NCI-H187 treated with DMSO at 0.1 percent for 48 hours (cell line): ENCODE measurements around the gene WFIKKN2.
"Not testable (repeated sequence)": the region's sequence is repeated elsewhere in the genome, so short reads cannot be mapped to it uniquely, and the experiment has no call there.

Source experiments
- DNase-seq: peaks from one replicate; lab custom pipeline; 2025; lab: John Stamatoyannopoulos, UW

WFIKKN2 gene

DNA sequence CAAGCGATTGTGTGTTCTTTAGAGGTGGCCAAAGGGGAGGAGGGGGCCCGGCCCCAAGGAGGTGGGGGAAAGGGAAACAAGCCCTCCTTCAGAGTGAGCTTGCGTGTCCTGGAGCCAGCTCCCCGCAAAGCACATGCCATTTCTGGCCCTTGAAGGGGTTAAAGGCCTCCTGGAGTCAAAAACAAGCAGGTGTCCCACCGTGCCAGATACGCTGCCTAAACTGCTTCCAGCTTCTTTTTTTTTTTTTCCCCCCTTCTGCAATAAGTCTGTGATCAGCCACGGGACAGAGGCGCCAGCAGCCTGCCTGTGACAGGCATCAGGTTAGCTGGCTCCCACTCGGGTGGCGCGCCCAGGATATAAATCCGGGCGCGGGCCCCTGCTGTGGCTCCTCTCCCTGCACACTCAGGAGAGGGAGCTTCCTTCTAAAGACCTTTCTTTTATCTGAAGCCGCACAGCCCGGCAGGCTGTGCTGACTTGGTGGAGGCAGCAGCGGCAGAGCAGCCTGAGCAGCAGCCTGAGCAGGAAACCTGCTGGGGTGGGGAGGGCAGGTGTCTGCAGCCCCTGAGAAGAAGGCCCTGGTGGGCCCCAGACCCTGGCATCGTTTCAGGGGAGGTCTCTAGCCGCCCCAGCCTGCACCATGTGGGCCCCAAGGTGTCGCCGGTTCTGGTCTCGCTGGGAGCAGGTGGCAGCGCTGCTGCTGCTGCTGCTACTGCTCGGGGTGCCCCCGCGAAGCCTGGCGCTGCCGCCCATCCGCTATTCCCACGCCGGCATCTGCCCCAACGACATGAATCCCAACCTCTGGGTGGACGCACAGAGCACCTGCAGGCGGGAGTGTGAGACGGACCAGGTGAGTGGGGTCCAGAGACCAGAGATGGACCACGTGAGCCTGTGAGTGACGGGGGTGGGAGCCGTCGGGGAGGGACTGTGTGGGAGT, at the start of gene WFIKKN2:
TSS of gene WFIKKN2 (plus strand) at position 286 of the 934 bp plus-strand sequence. CDS start at position 638, 352 bp downstream.
- DNase-seq = no peak

GRCh38 chr17:50785946-50786570, 49.3 kb upstream of the WFIKKN2 start:
- DNase-seq = no peak

- DNase-seq = no peak
Observed at GRCh38 chr17:50787106-50787505, 48.3 kb upstream of the WFIKKN2 start.

DNA sequence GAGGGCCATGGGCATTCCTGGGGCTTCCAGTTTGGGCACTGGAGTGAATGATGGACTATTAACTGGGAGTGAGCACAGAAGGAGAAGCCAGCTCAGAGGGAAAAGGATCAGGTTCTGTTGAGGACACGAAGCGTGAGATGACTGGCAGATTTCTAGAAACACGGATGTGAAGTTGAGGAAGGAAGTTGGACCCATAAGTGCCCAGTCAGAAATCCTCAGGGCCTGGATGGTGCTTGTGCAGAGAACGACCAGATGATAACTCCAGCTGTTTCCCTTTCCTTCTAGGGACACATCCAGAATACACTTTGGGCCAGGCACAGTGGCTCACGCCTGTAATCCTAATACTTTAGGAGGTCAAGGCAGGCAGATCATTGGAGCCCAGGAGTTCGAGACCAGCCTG, 44.8 kb upstream of the WFIKKN2 start:
- DNase-seq = no peak

GRCh38 chr17:50792132-50792531, 43.3 kb upstream of the WFIKKN2 start:
- DNase-seq = no peak

GRCh38 chr17:50793007-50793406, 42.4 kb upstream of the WFIKKN2 start:
- no peak for DNase-seq

GRCh38 chr17:50794361-50794760, 41.0 kb upstream of the WFIKKN2 start:
- DNase-seq = no peak

DNA sequence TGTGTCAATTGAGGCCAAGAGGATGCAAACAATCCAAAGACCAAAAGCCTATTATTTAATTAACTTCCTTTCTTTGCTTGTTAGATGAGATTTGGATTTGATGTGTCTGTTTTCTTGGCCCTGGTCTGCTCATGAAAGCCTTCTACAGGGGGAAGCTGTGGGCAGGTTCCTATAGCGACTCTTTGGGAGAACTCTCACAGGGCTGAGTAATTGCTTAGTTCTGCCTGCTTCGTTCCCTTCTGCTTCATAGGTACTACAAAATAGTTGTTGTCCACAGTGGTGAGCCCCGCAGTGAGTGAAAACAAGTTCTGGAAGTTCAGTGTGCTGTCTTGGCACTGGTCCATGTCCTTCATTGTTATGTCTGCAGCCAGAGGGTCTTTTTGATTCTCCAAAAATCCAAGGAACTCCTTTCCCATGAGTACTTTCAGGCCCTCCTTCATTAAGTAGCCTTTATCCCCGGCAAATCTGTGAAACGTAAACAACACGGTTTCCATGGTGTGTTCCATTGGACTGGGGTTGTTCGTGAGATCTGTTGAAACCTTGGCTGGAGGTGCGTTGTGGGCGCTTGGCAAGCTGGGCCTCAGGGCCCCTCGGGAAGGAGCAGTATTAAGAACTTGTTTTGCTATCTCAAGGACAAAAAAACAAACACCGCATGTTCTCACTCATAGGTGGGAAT, 38.1 kb upstream of the WFIKKN2 start:
- DNase-seq = no peak

- no peak for DNase-seq
Observed at GRCh38 chr17:50798424-50799288, 36.7 kb upstream of the WFIKKN2 start.

DNA sequence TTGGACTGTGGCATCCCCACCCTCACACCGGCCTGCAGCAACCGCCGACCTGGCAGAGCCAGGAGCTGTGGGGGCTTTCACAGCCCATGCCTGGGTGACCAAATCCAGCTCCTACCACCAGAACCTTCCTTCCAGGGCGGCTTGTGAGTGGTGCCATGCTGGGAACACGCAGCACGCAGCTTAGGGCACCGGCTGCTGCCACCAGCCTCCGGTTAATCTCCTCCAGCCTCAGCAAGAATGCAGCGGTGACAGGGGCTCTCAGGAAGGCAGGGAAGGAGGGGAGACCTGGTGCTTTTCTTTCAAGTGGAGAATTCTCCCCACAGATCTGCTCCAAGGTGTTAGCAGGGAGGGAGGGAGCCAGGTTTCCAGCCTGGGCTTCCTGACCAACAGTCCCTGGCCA, 35.8 kb upstream of the WFIKKN2 start:
- DNase-seq = no peak

GRCh38 chr17:50800196-50800700, 35.1 kb upstream of the WFIKKN2 start:
- no peak for DNase-seq

- DNase-seq = no peak
Observed at GRCh38 chr17:50802609-50803571, 32.5 kb upstream of the WFIKKN2 start.

- DNase-seq = no peak
Observed at GRCh38 chr17:50803676-50804075, 31.7 kb upstream of the WFIKKN2 start.

DNA sequence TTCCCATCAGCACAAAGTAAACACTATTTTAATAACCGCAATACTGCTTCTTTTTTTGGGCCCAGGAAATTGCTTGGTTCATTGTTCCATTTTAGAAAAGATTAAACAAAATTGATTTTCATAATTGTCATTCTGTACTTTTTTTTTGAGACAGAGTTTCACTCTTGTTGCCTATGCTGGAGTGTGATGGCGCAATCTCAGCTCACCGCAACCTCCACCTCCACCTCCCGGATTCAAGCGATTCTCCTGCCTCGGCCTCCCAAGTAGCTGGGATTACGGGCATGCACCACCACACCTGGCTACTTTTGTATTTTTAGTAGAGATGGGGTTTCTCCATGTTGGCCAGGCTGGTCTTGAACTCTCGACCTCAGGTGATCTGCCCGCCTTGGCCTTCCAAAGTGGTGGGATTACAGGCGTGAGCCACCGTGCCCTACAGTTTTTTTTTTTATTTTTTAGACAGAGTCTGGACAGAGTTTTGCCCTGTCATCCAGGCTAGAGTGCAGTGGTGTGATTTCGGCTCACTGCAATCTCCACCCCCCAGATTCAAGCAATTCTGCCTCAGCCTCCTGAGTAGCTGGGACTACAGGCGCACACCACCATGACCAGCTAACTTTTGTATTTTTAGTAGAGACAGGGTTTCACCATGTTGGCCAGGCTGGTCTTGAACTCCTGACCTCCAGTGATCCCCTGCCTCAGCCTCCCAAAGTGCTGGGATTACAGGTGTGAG, 30.5 kb upstream of the WFIKKN2 start:
- DNase-seq = not testable (repeated sequence)

GRCh38 chr17:50805486-50805885, 29.9 kb upstream of the WFIKKN2 start:
- DNase-seq = no peak

- no peak for DNase-seq
Observed at GRCh38 chr17:50806141-50806643, 29.2 kb upstream of the WFIKKN2 start.

GRCh38 chr17:50807009-50807408, 28.4 kb upstream of the WFIKKN2 start:
- DNase-seq = no peak

- DNase-seq = no peak
Observed at GRCh38 chr17:50807675-50808074, 27.7 kb upstream of the WFIKKN2 start.

GRCh38 chr17:50808413-50808812, 27.0 kb upstream of the WFIKKN2 start:
- no peak for DNase-seq
